Nasal cavity respiratory epithelium epithelial cell of viscerocranial mucosa (primary cell): Measurements from ENCODE around the gene EPHB4. TPM values are rescaled to one million over a fixed set of nuclear protein-coding genes. Genes with fewer than 3 reads are reported as not detected.

Experiments used
- total RNA-seq: library from RNA; depleted of rRNA; stranded (reverse); fragments of >200 nt; gene quantifications from 2 replicates; pipeline ENCODE4 v1.2.3, GENCODE V29; 2014

The EPHB4 gene
- 125 and 255 TPM in 2 replicates for total RNA-seq

GRCh38 chr7:100827330-100828226 lies at the start of gene EPHB4:
EPHB4 (minus strand) TSS chr7:100827523; CDS start chr7:100827030, 493 bp downstream.

GRCh38 chr7:100874577-100875355 lies 47.4 kb upstream of the EPHB4 start, which contains the start of gene SRRT:
SRRT (plus strand) TSS chr7:100875103; CDS start chr7:100875591, 488 bp downstream.

DNA sequence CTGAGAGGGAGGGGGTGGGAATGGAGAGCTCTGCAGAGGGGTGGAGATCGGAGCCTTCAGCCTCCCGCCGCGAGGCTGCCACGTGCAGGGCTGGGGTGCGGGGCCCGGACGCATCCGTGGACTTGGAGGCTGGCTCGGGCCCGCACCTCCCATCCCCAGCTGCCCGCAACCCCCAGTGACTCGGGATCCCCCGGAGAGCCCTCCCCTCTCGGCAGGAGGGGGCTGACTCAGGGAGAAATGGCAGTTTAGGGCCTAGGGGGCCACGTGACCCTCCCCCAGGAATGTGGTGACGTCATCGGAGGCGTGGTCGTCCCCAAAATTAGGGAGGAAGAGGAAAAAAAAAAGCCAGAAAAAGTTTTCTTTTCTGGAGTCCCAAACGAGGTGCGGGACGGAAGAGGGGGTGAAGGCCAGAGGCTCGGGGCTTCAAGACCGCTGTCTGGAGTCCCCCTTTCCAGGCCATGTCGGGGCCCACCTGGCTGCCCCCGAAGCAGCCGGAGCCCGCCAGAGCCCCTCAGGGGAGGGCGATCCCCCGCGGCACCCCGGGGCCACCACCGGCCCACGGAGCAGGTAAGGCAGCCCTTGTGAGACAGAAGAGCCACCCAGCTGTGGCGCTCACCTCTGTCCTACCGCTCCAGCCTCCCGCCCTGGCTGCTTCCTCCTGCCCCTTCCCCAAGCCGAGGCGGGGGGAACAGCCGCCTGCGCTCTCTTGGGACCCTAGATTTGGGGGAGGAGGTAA lies 39.9 kb upstream of the EPHB4 start, which contains the start of gene TRIP6:
Gene TRIP6 (plus strand): TSS at position 348 of the 736 bp plus-strand sequence. CDS start 111 bp downstream, at position 459.

DNA sequence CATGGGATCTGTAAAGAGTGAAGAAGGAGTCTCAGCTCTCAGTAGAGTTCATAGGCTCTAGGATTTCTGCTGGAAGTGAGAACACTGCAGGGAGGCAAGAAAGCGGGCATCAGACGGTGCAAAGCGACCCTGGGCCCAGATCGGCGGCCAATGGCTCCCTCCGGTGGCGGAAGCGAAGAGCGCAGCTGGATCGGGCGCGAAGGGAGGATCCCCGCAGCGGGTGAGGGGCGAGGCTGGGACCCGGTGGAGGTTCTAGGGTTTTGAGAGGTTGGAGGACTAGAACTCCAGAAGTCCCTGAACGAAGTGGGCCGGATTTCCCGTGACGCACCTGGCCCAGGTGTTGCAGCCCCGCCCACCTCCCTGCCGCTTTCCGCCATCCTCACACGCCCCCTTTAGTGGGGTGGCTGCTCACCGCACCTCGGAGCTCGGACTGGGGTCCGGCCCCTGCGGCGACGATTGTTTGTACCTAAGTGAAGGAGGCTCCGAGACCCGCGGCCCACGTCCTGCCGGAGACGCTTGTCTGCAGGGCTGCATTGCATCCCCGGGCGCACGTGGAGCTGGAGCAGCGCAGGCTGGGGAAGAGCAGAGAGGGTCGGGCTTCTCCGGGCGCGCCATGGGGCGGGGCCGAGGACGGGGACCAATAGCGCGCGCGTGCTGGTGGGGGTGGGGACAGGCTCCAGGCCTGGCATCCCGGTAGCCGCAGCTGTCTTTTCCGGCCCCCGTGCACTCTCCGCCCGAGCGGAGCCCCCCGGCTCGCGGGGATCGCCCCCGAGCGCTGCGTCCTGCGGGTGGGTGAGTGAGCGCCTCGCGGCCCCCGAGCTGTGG lies 24.9 kb upstream of the EPHB4 start, which contains the start of gene SLC12A9:
Gene SLC12A9 (plus strand): TSS at position 666 of the 825 bp plus-strand sequence. CDS start 1,485 bp downstream, outside the sequence.

Other genes starting within 250 kb of the EPHB4 start
- 5.1 and 8.5 TPM in 2 replicates for gene LRCH4, start 241.4 kb downstream of the EPHB4 start, total RNA-seq
- gene FBXO24, start 241.2 kb downstream of the EPHB4 start, total RNA-seq = 0.21 and 0.34 TPM in 2 replicates
- 0.57 TPM in 1 of 2 replicates, not detected in the other for gene PCOLCE, start 225.2 kb downstream of the EPHB4 start, total RNA-seq
- gene MOSPD3, start 215.0 kb downstream of the EPHB4 start, total RNA-seq = 1.0 and 3.1 TPM in 2 replicates
- under 0.01 and 0.14 TPM in 2 replicates for gene TFR2, start 186.0 kb downstream of the EPHB4 start, total RNA-seq
- gene ACTL6B, start 171.1 kb downstream of the EPHB4 start, total RNA-seq = not detected in 2 replicates
- 82.7 and 130 TPM in 2 replicates for gene GNB2, start 153.8 kb downstream of the EPHB4 start, total RNA-seq
- 10.3 and 16.4 TPM in 2 replicates for gene GIGYF1, start 133.3 kb downstream of the EPHB4 start, total RNA-seq
- 32.2 and 39.6 TPM in 2 replicates for gene POP7, start 121.4 kb downstream of the EPHB4 start, total RNA-seq
- gene EPO, start 107.1 kb downstream of the EPHB4 start, total RNA-seq = not detected in 2 replicates
- not detected in 2 replicates for gene ZAN, start 93.9 kb downstream of the EPHB4 start, total RNA-seq
- gene SLC12A9, start 25.2 kb upstream of the EPHB4 start, total RNA-seq = 11.3 and 13.5 TPM in 2 replicates
- gene TRIP6, start 39.9 kb upstream of the EPHB4 start, total RNA-seq = 47.5 and 64.7 TPM in 2 replicates
- gene SRRT, start 47.6 kb upstream of the EPHB4 start, total RNA-seq = 22.6 and 35.6 TPM in 2 replicates
- gene UFSP1, start 62.2 kb upstream of the EPHB4 start, total RNA-seq = 3.8 and 7.9 TPM in 2 replicates
- gene ACHE, start 68.4 kb upstream of the EPHB4 start, total RNA-seq = under 0.01 and 0.28 TPM in 2 replicates
- gene MUC3A, start 122.0 kb upstream of the EPHB4 start, total RNA-seq = not detected in 2 replicates
- not detected in 2 replicates for gene MUC12, start 142.0 kb upstream of the EPHB4 start, total RNA-seq
- not detected in 2 replicates for gene MUC17, start 192.6 kb upstream of the EPHB4 start, total RNA-seq